Mammary epithelial cell (primary cell): ENCODE results near the gene TMEM59L.

Experiments
- CTCF ChIP-seq, 2 donors: IDR thresholded peaks in 1 of 2; conservative IDR thresholded peaks in 1 of 2; 2 replicates each; pipeline ENCODE4 v1.5.1; 2011 to 2012; ENCODE audit warnings: inconsistent platforms in 2 of 2, low read length in 2 of 2, mild to moderate bottlenecking in 2 of 2, control low read depth in 1 of 2, low read depth in 1 of 2; ENCODE audit not compliant: insufficient read depth in 1 of 2; ENCODE audit errors: extremely low read depth in 1 of 2
- EZH2 ChIP-seq: IDR thresholded peaks from 2 replicates; pipeline ENCODE4 v1.6.1; 2012; ENCODE audit warnings: low read length, inconsistent platforms, borderline replicate concordance

GRCh38 chr19:18599485-18599884 lies 13.2 kb upstream of the TMEM59L start:
- TF ChIP-seq CTCF (conservative IDR thresholded peaks at IDR 0.05 in 1 of 2, IDR thresholded peaks at IDR 0.05 in 1 of 2; ENCODE audit: extremely low read depth in 1 of 2, insufficient read depth in 1 of 2, low read depth in 1 of 2, low read length in 2 of 2) (no peak), EZH2 (no peak)
